GM12878 (cell line): ENCODE measurements around the gene MICAL3. TPM values are rescaled to one million over a fixed set of nuclear protein-coding genes. Genes with fewer than 3 reads are reported as not detected.

Experiments used
- ATAC-seq: fragments of 200-7000 bp; cut with Tn5 transposase; 3 replicates; pipeline ENCODE4 v1.9.1; 2020; ENCODE audit warnings: mild to moderate bottlenecking, moderate library complexity
- BruUV-seq: library from RNA; stranded (reverse); fragments of 400-500 nt; replicated peaks from 2 replicates; lab custom pipeline; 2021; lab: Mats Ljungman, UMichigan
- CTCF ChIA-PET: fragments of 300-600 bp; sonication (Branson Sonifier 250); formaldehyde crosslinking; extraction: SDS; loops from one replicate; lab custom pipeline; 2021; ENCODE audit warnings: inconsistent platforms; lab: Yijun Ruan, JAX
- POLR2A ChIA-PET: fragments of 350-600 bp; formaldehyde crosslinking; extraction: SDS; loops from one replicate; lab custom pipeline; 2021; ENCODE audit warnings: inconsistent platforms; lab: Charles Lee
- RAD21 ChIA-PET: fragments of 300-600 bp; sonication (Branson Sonifier 250); formaldehyde crosslinking; loops from one replicate; lab custom pipeline; 2023; ENCODE audit warnings: antibody characterized with exemption; ENCODE audit not compliant: unreplicated experiment; lab: Charles Lee
- SMC1A ChIA-PET: fragments of 300-600 bp; sonication (Branson Sonifier 250); formaldehyde crosslinking; loops from one replicate; lab custom pipeline; 2023; ENCODE audit not compliant: unreplicated experiment, uncharacterized antibody; lab: Charles Lee
- DNase-seq: peaks from one replicate; pipeline ENCODE4 v3.0.0-alpha.2; 2011; ENCODE audit warnings: low read depth, low spot score
- FAIRE-seq: peaks from 3 replicates; lab custom pipeline; 2011; peaks lifted over from hg19 to GRCh38; lab: Jason Lieb, UNC
- H2AFZ ChIP-seq: 2 replicates; pipeline ENCODE4 v1.6.0; 2011; ENCODE audit warnings: low read depth, low read length, control low read depth; ENCODE audit not compliant: control insufficient read depth
- H3K27ac ChIP-seq: 2 replicates; pipeline ENCODE4 v1.5.1; 2011; ENCODE audit warnings: control low read depth; ENCODE audit not compliant: control insufficient read depth, insufficient read depth
- H3K27me3 ChIP-seq, 2 experiments: replicated peaks in 1 of 2; 2 replicates each; pipeline versions ENCODE4 v1.6.0 to v1.6.1; 2011; ENCODE audit warnings: low read length in 1 of 2; ENCODE audit not compliant: control insufficient read depth in 2 of 2, insufficient read depth in 2 of 2
- H3K36me3 ChIP-seq, 2 experiments: 2 replicates each; pipeline ENCODE4 v1.5.1; 2011; ENCODE audit warnings: low read length in 1 of 2; ENCODE audit not compliant: control insufficient read depth in 2 of 2, insufficient read depth in 2 of 2
- H3K4me1 ChIP-seq: 2 replicates; pipeline ENCODE4 v1.6.1; 2011; ENCODE audit warnings: mild to moderate bottlenecking, low read length, moderate library complexity, mixed read lengths; ENCODE audit not compliant: control insufficient read depth, insufficient read depth
- H3K4me2 ChIP-seq: 2 replicates; pipeline ENCODE4 v1.6.0; 2011; ENCODE audit warnings: control low read depth; ENCODE audit not compliant: control insufficient read depth, insufficient read depth
- H3K4me3 ChIP-seq: fragments of 200-600 bp; sonication (generic); 2 replicates; pipeline ENCODE4 v1.5.1; 2016
- H3K79me2 ChIP-seq: 2 replicates; pipeline ENCODE4 v1.6.0; 2011; ENCODE audit warnings: low read length; ENCODE audit not compliant: control insufficient read depth, insufficient read depth
- H3K9ac ChIP-seq: 2 replicates; pipeline ENCODE4 v1.8.0; 2011; ENCODE audit warnings: low read length, control low read depth, mixed read lengths; ENCODE audit not compliant: control insufficient read depth, insufficient read depth
- H3K9me3 ChIP-seq: replicated peaks from 3 replicates; pipeline ENCODE4 v1.5.1; 2011; ENCODE audit warnings: mild to moderate bottlenecking, low read length; ENCODE audit not compliant: control insufficient read depth, insufficient read depth
- H4K20me1 ChIP-seq: 2 replicates; pipeline ENCODE4 v1.6.0; 2011; ENCODE audit not compliant: control insufficient read depth, insufficient read depth
- CBX5 ChIP-seq: sonication (generic); IDR thresholded peaks from 2 replicates; pipeline ENCODE4 v1.6.1; 2016; ENCODE audit warnings: low read depth, moderate library complexity, mild to moderate bottlenecking, inconsistent platforms
- HSF1 ChIP-seq: fragments of 150-350 bp; IDR thresholded peaks from 2 replicates; pipeline ENCODE4 v1.6.1; 2014; ENCODE audit warnings: mild to moderate bottlenecking, low read depth, low read length
- JUNB ChIP-seq: IDR thresholded peaks from 2 replicates; pipeline ENCODE4 v1.6.1; 2016; ENCODE audit warnings: antibody characterized with exemption, mild to moderate bottlenecking
- LARP7 ChIP-seq: fragments of 450-650 bp; IDR thresholded peaks from 2 replicates; pipeline ENCODE4 v1.6.1; 2017; ENCODE audit warnings: mild to moderate bottlenecking
- RCOR1 ChIP-seq: conservative IDR thresholded peaks from 2 replicates; pipeline ENCODE4 v1.6.1; 2012; ENCODE audit warnings: low read depth, low read length, improper control_type of control experiment
- RFX5 ChIP-seq: IDR thresholded peaks from 2 replicates; pipeline ENCODE4 v1.6.1; 2011; ENCODE audit warnings: low read depth, low read length, improper control_type of control experiment
- RUNX3 ChIP-seq: IDR thresholded peaks from 2 replicates; pipeline ENCODE4 v1.6.1; 2012; ENCODE audit warnings: low read length, inconsistent platforms
- ZBTB4 ChIP-seq: fragments of 450-650 bp; formaldehyde crosslinking; IDR thresholded peaks from 2 replicates; pipeline ENCODE4 v1.4.0; 2022; ENCODE audit warnings: mild to moderate bottlenecking, moderate library complexity
- ZNF207 ChIP-seq: fragments of 450-650 bp; IDR thresholded peaks from 2 replicates; pipeline ENCODE4 v1.6.1; 2014; ENCODE audit warnings: antibody characterized with exemption, mild to moderate bottlenecking, borderline replicate concordance
- ZNF24 ChIP-seq: fragments of 450-650 bp; IDR thresholded peaks from 2 replicates; pipeline ENCODE4 v1.6.1; 2017; ENCODE audit warnings: antibody characterized with exemption, mild to moderate bottlenecking
- ZNF384 ChIP-seq: IDR thresholded peaks from 2 replicates; pipeline ENCODE4 v1.6.1; 2012; ENCODE audit warnings: low read depth, mild to moderate bottlenecking, low read length, improper control_type of control experiment, borderline replicate concordance
- WGBS: methylation state at CpG from one replicate; pipeline ENCODE4 v1.1.6; 2016; ENCODE audit warnings: low lambda C conversion rate; ENCODE audit not compliant: insufficient replicate concordance, insufficient coverage; ENCODE audit errors: missing lambda C conversion rate; 5-methylcytosine and 5-hydroxymethylcytosine counted together
- in situ Hi-C: fragments of 300-500 bp; cut with MboI; formaldehyde crosslinking; loops from 9 replicates; pipeline ENCODE4 v1.14.3; 2018; ENCODE audit warnings: mixed read lengths
- intact Hi-C: fragments of 100-400 bp; cut with micrococcal nuclease; formaldehyde crosslinking; loops from one replicate; pipeline ENCODE4 v1.14.2; 2022; ENCODE audit not compliant: unreplicated experiment
- polyA plus RNA-seq, 11 experiments: library from polyadenylated mRNA; depleted of rRNA in 4 of 11; unstranded in 6 of 11; stranded (reverse) in 5 of 11; fragments of >200 nt; fragmentation: Nextera tagmentation in 4 of 11; fragmentation: Illumina TruSeq in 1 of 11; extraction: Ambion mirVana in 4 of 11; extraction: Trizol in 1 of 11; gene quantifications; 1 replicate in 1 of 11; 2 replicates in 10 of 11; pipeline versions ENCODE4 v1.2.1 to v1.2.3, GENCODE V29; 2011 to 2016; ENCODE audit warnings: inconsistent platforms in 2 of 11, missing spikeins in 2 of 11, low read depth in 1 of 11
- total RNA-seq, 4 experiments: library from RNA; depleted of rRNA in 3 of 4; stranded (reverse); fragments of >200 nt in 3 of 4; fragmentation: Illumina TruSeq in 1 of 4; extraction: Trizol in 1 of 4; gene quantifications; 2 replicates each; pipeline versions ENCODE4 v1.2.1 to v1.2.3, GENCODE V29; 2013 to 2021

Gene MICAL3
- total and polyA plus RNA-seq, 10 of the 15 experiments (the other 5 are each of a cell fraction or from before 2014, with no cell fraction given): 2.6 to 92.2 (median 24.0) TPM

- FAIRE-seq: no peak
- no peaks in the 10 kb centered on the region for H3K4me1 ChIP-seq
- no peak for TF ChIP-seq CBX5
- TF ChIP-seq JUNB: no peak
- peak; percentile 32; the same call in 1 of the 2 replicates for TF ChIP-seq RUNX3
Observed at GRCh38 chr22:17808693-17809403, 215.5 kb downstream of the MICAL3 start.

GRCh38 chr22:17807578-17808410 is 216.6 kb downstream of the MICAL3 start:
- Histone ChIP-seq H3K27me3 (no peaks in the 10 kb centered on the region), H2AFZ (no peak overlapping the region), H4K20me1 (no peaks in the 10 kb centered on the region), H3K36me3 (peaks cover 14 to 23% of the 10 kb centered on the region in 2 experiments), H3K4me1 (peaks cover 1% of the 10 kb centered on the region; the same call in 1 of the 2 replicates), H3K4me3 (no peak overlapping the region), H3K9me3 (no peaks in the 10 kb centered on the region), H3K79me2 (no peaks in the 10 kb centered on the region), H3K27ac (no peak overlapping the region), H3K9ac (no peak overlapping the region), H3K4me2 (no peak overlapping the region)
- no TSS peak for BruUV-seq
- in situ Hi-C loops (loop anchor here (10.0 kb wide), 1 partner anchor 63 kb away; no protein-coding TSS in a partner anchor), intact Hi-C loops (no loop called here)
- FAIRE-seq: no peak
- SMC1A ChIA-PET: no interaction called here
- POLR2A ChIA-PET: no interaction called here
- CTCF ChIA-PET: no interaction called here
- no peak for DNase-seq
- RAD21 ChIA-PET: no interaction called here
- ATAC-seq: no peak
- WGBS: 75% methylated on average over 18 of the region's 18 CpGs
- TF ChIP-seq RCOR1: no peak
- TF ChIP-seq HSF1: no peak
- TF ChIP-seq ZNF207: no peak
- no peak for TF ChIP-seq RFX5
- TF ChIP-seq ZNF384: no peak
- TF ChIP-seq LARP7: no peak
- TF ChIP-seq ZBTB4 (CRISPR knock-in tag): no peak
- no peak for TF ChIP-seq ZNF24

More at GRCh38 chr22:17808693-17809403, 215.5 kb downstream of the MICAL3 start:
- intact Hi-C loops (no loop called here), in situ Hi-C loops (loop anchor here (10.0 kb wide), 1 partner anchor 64 kb away; no protein-coding TSS in a partner anchor)
- 69% methylated on average over 25 of the region's 25 CpGs for WGBS
- ATAC-seq (no peak), DNase-seq (no peak)
- H3K27me3 ChIP-seq: no peaks in the 10 kb centered on the region
- ChIA-PET CTCF (no interaction called here), POLR2A (no interaction called here), SMC1A (no interaction called here), RAD21 (no interaction called here)
- no peak overlapping the region for H2AFZ ChIP-seq
- H3K27ac ChIP-seq: no peak overlapping the region
- no peaks in the 10 kb centered on the region for H3K79me2 ChIP-seq
- BruUV-seq: no TSS peak
- no peaks in the 10 kb centered on the region for H4K20me1 ChIP-seq
- no peak overlapping the region for H3K4me2 ChIP-seq
- H3K36me3 ChIP-seq: peaks cover 13 to 25% of the 10 kb centered on the region in 2 experiments
- H3K4me3 ChIP-seq: no peak overlapping the region
- no peaks in the 10 kb centered on the region for H3K9me3 ChIP-seq
- no peak overlapping the region for H3K9ac ChIP-seq
